Esophagus mucosa (tissue), 1 donor: ENCODE measurements around the gene ZRANB1. TPM values are rescaled to one million over a fixed set of nuclear protein-coding genes. Genes with fewer than 3 reads are reported as not detected.
"Not testable (repeated sequence)": the region's sequence is repeated elsewhere in the genome, so short reads cannot be mapped to it uniquely, and the experiment has no call there.

Experiments
- ATAC-seq: fragments of 200-7000 bp; cut with Tn5 transposase; one replicate; pipeline ENCODE4 v1.9.1; 2020
- total RNA-seq: library from RNA; stranded (reverse); gene quantifications from one replicate; pipeline ENCODE4 v1.2.4, GENCODE V29; 2023
- donor health status: DM: yes; HTN: yes; CAD: no.

Gene ZRANB1
- total RNA-seq, 1 donor from 2014 or later: 14.2 TPM

- ATAC-seq: no peak
Measured at GRCh38 chr10:124966008-124966407, 24.1 kb downstream of the ZRANB1 start.

GRCh38 chr10:124967255-124967654, 25.3 kb downstream of the ZRANB1 start:
- ATAC-seq: no peak

GRCh38 chr10:124971276-124971675, 29.4 kb downstream of the ZRANB1 start:
- no peak for ATAC-seq

GRCh38 chr10:124972637-124973036, 30.7 kb downstream of the ZRANB1 start:
- ATAC-seq: no peak

- no peak for ATAC-seq
Measured at GRCh38 chr10:124974131-124974530, 32.2 kb downstream of the ZRANB1 start.

- ATAC-seq: peak; percentile 13
Measured at GRCh38 chr10:124975977-124976514, 34.1 kb downstream of the ZRANB1 start.

- ATAC-seq: no peak
Measured at GRCh38 chr10:124977161-124977560, 35.2 kb downstream of the ZRANB1 start.

GRCh38 chr10:124977648-124978375, 35.9 kb downstream of the ZRANB1 start:
- ATAC-seq: no peak

- ATAC-seq: no peak
Measured at GRCh38 chr10:124978376-124978725, 36.4 kb downstream of the ZRANB1 start.

- ATAC-seq: no peak
Measured at GRCh38 chr10:124983321-124983720, 41.4 kb downstream of the ZRANB1 start.

- ATAC-seq: no peak
Measured at GRCh38 chr10:124984376-124984775, 42.5 kb downstream of the ZRANB1 start.

- no peak for ATAC-seq
Measured at GRCh38 chr10:124985162-124985561, 43.2 kb downstream of the ZRANB1 start.

- ATAC-seq: no peak
Measured at GRCh38 chr10:124987788-124988187, 45.9 kb downstream of the ZRANB1 start.

GRCh38 chr10:124988753-124989152, 46.8 kb downstream of the ZRANB1 start:
- not testable (repeated sequence) for ATAC-seq

GRCh38 chr10:124989526-124989925, 47.6 kb downstream of the ZRANB1 start:
- no peak for ATAC-seq

GRCh38 chr10:124990671-124991625, 49.0 kb downstream of the ZRANB1 start:
- peak; percentile 3 for ATAC-seq

GRCh38 chr10:124991835-124992234, 49.9 kb downstream of the ZRANB1 start:
- ATAC-seq: no peak

- ATAC-seq: peak; percentile 68
Measured at GRCh38 chr10:124992462-124993344, 50.8 kb downstream of the ZRANB1 start.

GRCh38 chr10:124993345-124993708, 51.4 kb downstream of the ZRANB1 start:
- ATAC-seq: no peak

GRCh38 chr10:124993736-124994451, 52.0 kb downstream of the ZRANB1 start:
- ATAC-seq: no peak

- ATAC-seq: no peak
Measured at GRCh38 chr10:124994573-124995473, 52.9 kb downstream of the ZRANB1 start.
